Activated T-helper 2 cell treated with anti-CD3 and anti-CD28 coated beads, Interferon-gamma antibody, Interleukin-2, Interleukin-4, amounts not matched to agents 10 μg/mL and 5 μg/mL and 100 μg/mL, durations not matched to agents 14 hours and 24 hours and 36 hours (primary cell): ENCODE measurements around the gene RMRP. TPM values are rescaled to one million over a fixed set of nuclear protein-coding genes. Genes with fewer than 3 reads are reported as not detected.
A peak's percentile ranks its signal among the peaks of the same experiment; 100 is the strongest.
"Not testable (repeated sequence)": the region's sequence is repeated elsewhere in the genome, so short reads cannot be mapped to it uniquely, and the experiment has no call there.

Experiments used
- DNase-seq: peaks from one replicate; pipeline ENCODE4 v3.0.0; 2021; ENCODE audit warnings: low spot score
- H3K27ac Mint-ChIP-seq: one replicate; pipeline ENCODE4 v1.8.0; 2021; ENCODE audit warnings: mixed read lengths
- H3K27me3 Mint-ChIP-seq: one replicate; pipeline ENCODE4 v1.8.0; 2021; ENCODE audit warnings: low read depth, mixed read lengths
- H3K36me3 Mint-ChIP-seq: one replicate; pipeline ENCODE4 v1.8.0; 2021; ENCODE audit warnings: low read depth, mixed read lengths
- H3K4me1 Mint-ChIP-seq: one replicate; pipeline ENCODE4 v1.8.0; 2021; ENCODE audit warnings: low read depth, mixed read lengths
- H3K4me3 Mint-ChIP-seq: one replicate; pipeline ENCODE4 v1.8.0; 2021; ENCODE audit warnings: low read depth, mild to moderate bottlenecking, moderate library complexity, mixed read lengths
- H3K9me3 Mint-ChIP-seq: one replicate; pipeline ENCODE4 v1.8.0; 2021; ENCODE audit warnings: mixed read lengths
- intact Hi-C: fragments of 100-400 bp; cut with micrococcal nuclease; formaldehyde crosslinking; loops from one replicate; pipeline ENCODE4 v1.15.1; 2023
- total RNA-seq: library from RNA; stranded (reverse); gene quantifications from 2 replicates; pipeline ENCODE4 v1.2.3, GENCODE V29; 2022

The RMRP gene
- total RNA-seq, 1 donor from 2014 or later: 5,290 TPM

DNA sequence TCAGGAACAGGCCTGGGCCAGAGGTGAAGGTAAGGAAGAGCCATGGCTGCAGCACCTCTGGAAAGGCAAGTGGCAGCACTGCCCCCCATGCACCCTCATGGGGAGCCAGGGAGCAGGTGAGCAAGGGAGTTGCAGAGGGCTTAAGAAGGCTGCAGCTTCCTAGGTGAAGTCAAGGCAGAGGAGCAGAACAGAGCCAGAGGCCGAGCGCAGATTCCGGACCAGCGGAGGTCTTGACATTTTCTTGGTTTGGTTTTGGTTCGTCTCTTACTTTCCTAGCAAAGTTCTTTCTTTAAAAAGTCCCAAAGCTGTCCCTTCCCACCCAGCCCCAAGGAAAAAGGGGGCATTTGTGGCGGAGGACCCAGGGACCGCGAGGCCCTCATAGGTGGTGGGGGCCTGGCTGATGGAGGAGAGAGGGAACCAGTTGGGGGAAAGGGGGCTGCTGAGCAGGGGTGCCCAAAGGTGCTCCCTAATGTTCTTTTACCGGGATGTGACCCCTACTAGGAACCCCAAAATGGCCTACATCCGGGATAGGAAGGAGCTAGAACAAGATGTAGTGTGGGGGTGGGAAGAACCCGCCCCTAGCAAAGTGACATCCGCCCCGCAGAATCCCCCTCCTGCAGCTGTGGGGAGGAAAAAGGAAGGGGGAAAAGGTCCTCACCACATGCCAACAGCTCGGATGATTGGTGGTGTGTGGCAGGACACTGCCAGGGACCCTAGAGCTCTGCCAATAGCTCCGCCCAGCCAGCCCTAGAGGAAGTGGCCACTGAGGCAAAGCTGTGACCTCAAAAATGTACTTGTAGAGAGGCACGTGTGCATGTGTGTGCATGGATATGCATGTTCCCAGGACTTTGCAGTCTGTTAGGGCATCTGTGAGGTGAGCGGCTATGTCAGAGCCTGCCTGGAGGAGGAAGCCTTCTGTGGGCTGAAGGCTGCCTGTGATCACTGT, 38.7 kb downstream of the RMRP start:
- no peaks in the 10 kb centered on the region for H3K27me3 Mint-ChIP-seq
- no peaks in the 10 kb centered on the region for H3K9me3 Mint-ChIP-seq
- intact Hi-C loops: loop anchor here (1.0 to 2.0 kb wide), 4 partner anchors 15 to 113 kb away; partner anchors contain the start of genes CREB3 and TLN1
- peak; percentile 28 for DNase-seq
- peak overlapping the region; percentile 95 for H3K27ac Mint-ChIP-seq
- H3K36me3 Mint-ChIP-seq: peaks cover 7% of the 10 kb centered on the region
- peak overlapping the region; percentile 47 for H3K4me3 Mint-ChIP-seq
- peaks cover 63% of the 10 kb centered on the region for H3K4me1 Mint-ChIP-seq

- DNase-seq: no peak
- Mint-ChIP-seq H3K4me1 (peaks cover 64% of the 10 kb centered on the region), H3K27me3 (no peaks in the 10 kb centered on the region), H3K4me3 (peak within 1 kb of the TSS; percentile 80), H3K36me3 (peaks cover 9% of the 10 kb centered on the region), H3K27ac (peak within 1 kb of the TSS; percentile 95), H3K9me3 (no peaks in the 10 kb centered on the region)
- intact Hi-C loops: loop anchor here (2.0 kb wide), 2 partner anchors 16 to 28 kb away; no protein-coding TSS in a partner anchor
Measured at GRCh38 chr9:35618325-35618727, 39.5 kb downstream of the RMRP start, which contains the start of gene CD72. Gene CD72, minus strand, starts transcription at chr9:35618413. Its CDS starts 110 bp downstream, at chr9:35618303.

DNA sequence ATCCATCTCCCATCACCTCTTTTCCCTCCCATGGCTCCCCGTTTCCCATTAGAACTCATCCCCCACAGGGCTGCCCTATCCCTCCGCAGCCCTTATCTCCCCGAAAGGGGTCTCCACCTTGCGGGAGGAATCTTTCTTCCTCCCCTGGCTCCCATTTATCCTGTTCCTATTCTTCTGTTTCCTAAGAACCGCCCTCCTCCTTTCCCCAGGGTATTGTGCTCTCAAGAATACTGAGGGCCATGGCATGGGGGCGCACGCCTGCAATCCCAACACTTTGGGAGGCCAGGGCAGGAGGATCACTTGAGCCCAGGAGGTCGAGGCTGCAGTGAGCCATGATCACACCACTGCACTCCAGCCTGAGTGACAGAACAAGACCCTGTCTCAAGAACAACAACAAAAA, 40.3 kb downstream of the RMRP start:
- Mint-ChIP-seq H3K27me3 (no peaks in the 10 kb centered on the region), H3K27ac (peak overlapping the region; percentile 95), H3K9me3 (no peaks in the 10 kb centered on the region), H3K4me1 (peaks cover 64% of the 10 kb centered on the region), H3K36me3 (peaks cover 9% of the 10 kb centered on the region), H3K4me3 (peak overlapping the region; percentile 80)
- no peak for DNase-seq
- intact Hi-C loops: no loop called here

DNA sequence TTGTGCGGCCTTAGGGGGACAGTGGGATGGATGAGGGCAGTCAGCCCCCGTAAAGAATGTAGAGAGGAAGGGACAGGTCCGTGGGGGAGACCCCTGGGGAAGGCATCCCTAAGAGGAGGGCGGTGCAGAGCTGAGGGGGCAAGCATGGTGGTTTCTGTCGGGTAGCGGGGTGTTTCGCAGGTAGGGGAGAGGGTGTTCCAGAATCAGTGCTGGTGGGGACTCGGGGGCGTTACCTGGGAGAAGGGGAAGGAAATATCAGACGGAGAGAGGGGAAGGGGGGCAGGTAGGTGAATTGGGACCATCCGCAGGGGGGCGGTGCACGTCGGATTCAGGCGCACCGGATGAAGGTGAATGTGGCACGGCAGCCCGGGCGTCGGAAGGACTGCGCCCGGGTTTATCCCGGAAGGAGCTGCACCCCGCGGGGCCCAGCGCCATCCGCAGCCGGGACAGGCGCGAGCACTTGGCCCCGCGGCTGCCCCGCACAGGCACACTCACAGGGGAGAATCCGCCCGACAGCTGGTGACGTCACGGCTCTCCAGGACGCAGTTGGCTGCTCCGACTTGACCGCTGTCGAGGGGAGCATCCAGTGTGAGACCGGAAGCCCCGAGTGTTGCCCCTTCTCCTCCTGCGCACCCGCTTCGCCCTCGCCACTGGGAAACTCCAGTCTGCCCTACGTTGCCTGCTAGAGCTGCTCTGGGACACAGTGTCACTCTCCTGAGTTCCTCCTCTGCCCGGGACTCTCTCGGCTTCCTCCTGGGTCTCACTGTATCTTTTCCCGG, 40.9 kb downstream of the RMRP start:
- H3K4me3 Mint-ChIP-seq: peak overlapping the region; percentile 80
- intact Hi-C loops: no loop called here
- no peaks in the 10 kb centered on the region for H3K27me3 Mint-ChIP-seq
- peak overlapping the region; percentile 95 for H3K27ac Mint-ChIP-seq
- no peaks in the 10 kb centered on the region for H3K9me3 Mint-ChIP-seq
- peak; percentile 54 for DNase-seq
- peaks cover 9% of the 10 kb centered on the region for H3K36me3 Mint-ChIP-seq
- peaks cover 60% of the 10 kb centered on the region for H3K4me1 Mint-ChIP-seq

DNA sequence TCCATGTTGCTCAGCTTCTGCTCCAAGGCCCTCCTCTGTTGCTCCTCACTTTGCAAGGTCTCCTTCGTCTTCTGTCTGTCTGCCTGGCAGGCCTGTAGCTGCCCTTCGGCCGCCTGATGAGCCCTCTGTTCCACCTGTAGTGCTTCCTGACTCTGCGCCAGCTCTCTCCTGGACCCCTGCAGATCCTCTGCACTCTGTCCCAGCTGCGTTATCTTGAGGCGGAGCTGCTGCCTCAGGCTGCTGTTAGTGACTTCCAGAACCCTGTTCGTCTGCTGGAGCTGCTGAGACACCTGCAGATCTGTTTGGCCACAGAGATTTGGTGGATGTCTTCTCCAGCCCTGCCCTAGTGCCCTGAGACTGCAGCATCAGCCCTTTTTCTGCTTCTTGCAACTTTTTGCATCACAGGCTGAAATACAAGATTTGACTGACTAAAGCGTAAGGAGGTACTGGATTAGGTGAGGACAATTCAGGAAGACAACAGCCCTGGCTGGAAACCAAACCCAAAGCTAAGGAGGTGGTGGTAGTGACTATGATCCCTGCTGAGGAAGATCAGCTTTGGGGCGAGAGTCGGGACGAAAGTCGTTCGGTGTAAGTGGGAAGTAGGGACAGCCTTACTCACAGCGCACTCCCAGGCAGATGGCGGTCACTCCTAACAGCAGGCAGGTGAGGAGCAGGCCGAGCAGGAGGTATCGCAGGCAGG, 41.7 kb downstream of the RMRP start:
- Mint-ChIP-seq H3K27me3 (no peaks in the 10 kb centered on the region), H3K36me3 (peaks cover 14% of the 10 kb centered on the region), H3K4me1 (peaks cover 58% of the 10 kb centered on the region), H3K4me3 (peak overlapping the region; percentile 80), H3K9me3 (no peaks in the 10 kb centered on the region), H3K27ac (peak overlapping the region; percentile 69)
- intact Hi-C loops: no loop called here
- no peak for DNase-seq

DNA sequence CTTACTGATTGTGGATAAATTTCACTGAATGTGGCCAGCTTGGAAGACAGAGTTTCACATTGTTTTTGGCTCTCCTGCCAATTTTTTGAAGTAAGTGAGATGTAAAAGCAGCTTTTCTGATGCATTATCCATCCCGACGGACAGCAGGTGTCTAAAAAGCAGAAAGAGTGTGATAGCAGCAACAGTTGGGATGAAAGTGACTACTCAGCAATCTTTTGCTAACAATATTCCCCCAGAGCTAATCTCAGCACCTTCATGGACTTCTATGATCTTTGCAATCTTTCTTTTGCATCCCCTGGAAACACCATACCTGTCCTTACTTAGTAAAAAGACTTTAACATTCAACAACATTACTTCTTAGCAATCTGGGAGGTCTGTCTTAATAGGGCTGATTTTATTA, 45.0 kb downstream of the RMRP start:
- H3K27ac Mint-ChIP-seq: no peak overlapping the region
- no peaks in the 10 kb centered on the region for H3K27me3 Mint-ChIP-seq
- H3K9me3 Mint-ChIP-seq: no peaks in the 10 kb centered on the region
- no peak for DNase-seq
- H3K4me1 Mint-ChIP-seq: peaks cover 31% of the 10 kb centered on the region
- intact Hi-C loops: no loop called here
- no peak overlapping the region for H3K4me3 Mint-ChIP-seq
- H3K36me3 Mint-ChIP-seq: peaks cover 30% of the 10 kb centered on the region

- Mint-ChIP-seq H3K36me3 (peaks cover 37% of the 10 kb centered on the region), H3K4me1 (peaks cover 28% of the 10 kb centered on the region)
- H3K27me3 Mint-ChIP-seq, DNase-seq, H3K27ac Mint-ChIP-seq, H3K4me3 Mint-ChIP-seq, H3K9me3 Mint-ChIP-seq, intact Hi-C loops: not testable (repeated sequence)
Measured at GRCh38 chr9:35612066-35612465, 45.8 kb downstream of the RMRP start.

DNA sequence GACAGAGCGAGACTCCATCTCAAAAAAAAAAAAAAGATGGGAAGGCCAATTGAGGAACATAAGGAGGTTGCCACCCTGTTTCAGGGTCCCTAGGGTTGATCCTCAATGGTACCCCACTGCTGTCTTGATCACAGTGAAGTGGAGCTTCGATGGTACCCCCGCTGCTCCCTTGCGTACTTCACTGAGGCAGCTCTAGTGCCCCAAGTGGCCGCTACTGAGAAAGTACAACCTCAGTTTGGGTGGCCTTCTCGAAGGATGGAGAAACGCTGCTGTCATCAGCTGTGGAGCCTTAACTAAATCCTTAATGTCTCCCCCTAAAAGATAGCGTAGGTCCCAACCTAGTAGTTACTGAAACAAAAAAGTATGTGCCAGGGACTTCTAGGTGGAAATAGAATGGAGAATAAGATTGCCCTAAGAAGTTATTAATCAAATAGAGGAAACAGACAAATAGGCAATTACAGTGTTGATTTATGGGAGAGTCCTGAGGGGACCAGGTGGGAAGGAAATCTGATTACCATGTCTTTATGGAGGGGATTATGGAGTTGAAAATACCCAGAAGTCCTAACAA, 46.5 kb downstream of the RMRP start:
- intact Hi-C loops: no loop called here
- Mint-ChIP-seq H3K4me3 (no peak overlapping the region), H3K27me3 (no peaks in the 10 kb centered on the region), H3K36me3 (peaks cover 41% of the 10 kb centered on the region), H3K9me3 (no peaks in the 10 kb centered on the region), H3K4me1 (peaks cover 29% of the 10 kb centered on the region), H3K27ac (no peak overlapping the region)
- DNase-seq: peak; percentile 33

DNA sequence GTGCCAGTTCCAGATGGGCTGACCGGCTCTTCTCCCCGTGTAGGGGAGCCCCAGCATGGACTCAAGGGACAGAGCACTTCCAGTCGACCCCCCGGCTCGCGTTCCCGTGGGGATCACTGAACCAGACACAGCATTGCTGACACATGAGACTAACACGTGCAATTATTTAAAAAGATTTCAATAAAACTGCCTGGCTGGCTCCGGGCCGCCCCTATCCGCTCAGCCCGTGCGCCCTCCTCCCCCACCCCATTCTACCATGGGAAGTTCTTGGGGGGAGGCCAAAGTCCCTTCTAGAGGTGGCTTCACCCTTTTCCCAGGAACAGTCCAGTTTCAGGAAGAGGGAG, 48.0 kb downstream of the RMRP start:
- H3K27me3 Mint-ChIP-seq: no peaks in the 10 kb centered on the region
- peaks cover 44% of the 10 kb centered on the region for H3K36me3 Mint-ChIP-seq
- intact Hi-C loops: loop anchor here (10.0 kb wide), 1 partner anchor 205 kb away; the partner anchor contains the start of genes HINT2 and SPAG8
- H3K9me3 Mint-ChIP-seq: no peaks in the 10 kb centered on the region
- no peak for DNase-seq
- no peak overlapping the region for H3K27ac Mint-ChIP-seq
- H3K4me1 Mint-ChIP-seq: peaks cover 23% of the 10 kb centered on the region
- no peak overlapping the region for H3K4me3 Mint-ChIP-seq

GRCh38 chr9:35609001-35609819, 48.6 kb downstream of the RMRP start:
- Mint-ChIP-seq H3K27me3 (no peaks in the 10 kb centered on the region), H3K9me3 (no peaks in the 10 kb centered on the region), H3K36me3 (peaks cover 38% of the 10 kb centered on the region), H3K4me1 (peaks cover 25% of the 10 kb centered on the region), H3K4me3 (no peak overlapping the region), H3K27ac (no peak overlapping the region)
- intact Hi-C loops: loop anchor here (10.0 kb wide), 1 partner anchor 206 kb away; the partner anchor contains the start of genes HINT2 and SPAG8
- DNase-seq: no peak

- Mint-ChIP-seq H3K9me3 (no peaks in the 10 kb centered on the region), H3K4me1 (peaks cover 32% of the 10 kb centered on the region), H3K27me3 (no peaks in the 10 kb centered on the region), H3K27ac (no peak overlapping the region), H3K4me3 (no peak overlapping the region), H3K36me3 (peaks cover 36% of the 10 kb centered on the region)
- intact Hi-C loops: loop anchor here (10.0 kb wide), 1 partner anchor 207 kb away; the partner anchor contains the start of genes HINT2 and SPAG8
- DNase-seq: no peak
Measured at GRCh38 chr9:35608221-35608620, 49.6 kb downstream of the RMRP start.
